ES-I3 (cell line): ENCODE results near the gene IGF2BP2.
"Not testable (repeated sequence)": the region's sequence is repeated elsewhere in the genome, so short reads cannot be mapped to it uniquely, and the experiment has no call there.

ENCODE experiments used
- H3K36me3 ChIP-seq: 2 replicates; pipeline ENCODE4 v1.6.1; 2013; ENCODE audit warnings: mild to moderate bottlenecking, low read length, control low read depth, moderate library complexity; ENCODE audit not compliant: insufficient read depth
- H3K4me1 ChIP-seq: 2 replicates; pipeline ENCODE4 v1.6.1; 2013; ENCODE audit warnings: mild to moderate bottlenecking, control low read depth, low read length; ENCODE audit not compliant: insufficient read depth
- H3K9ac ChIP-seq: 2 replicates; pipeline ENCODE4 v1.6.1; 2013; ENCODE audit warnings: low read depth, mild to moderate bottlenecking, low read length, moderate library complexity
- H3K9me3 ChIP-seq: 2 replicates; pipeline ENCODE4 v1.6.1; 2013; ENCODE audit warnings: mild to moderate bottlenecking, low read length, moderate library complexity; ENCODE audit not compliant: control insufficient read depth, insufficient read depth

The IGF2BP2 gene

GRCh38 chr3:185807445-185808068 is 17.3 kb downstream of the IGF2BP2 start:
- Histone ChIP-seq H3K9me3 (no peaks in the 10 kb centered on the region), H3K9ac (no peak overlapping the region), H3K36me3 (peaks cover 3% of the 10 kb centered on the region; the same call in 1 of the 2 replicates), H3K4me1 (peaks cover 39% of the 10 kb centered on the region)

- H3K9ac ChIP-seq, H3K9me3 ChIP-seq, H3K36me3 ChIP-seq: not testable (repeated sequence)
- peaks cover 34% of the 10 kb centered on the region for H3K4me1 ChIP-seq
Observed at GRCh38 chr3:185798831-185799110, 26.1 kb downstream of the IGF2BP2 start.

GRCh38 chr3:185797993-185798830 is 26.6 kb downstream of the IGF2BP2 start:
- Histone ChIP-seq H3K9ac (no peak overlapping the region), H3K36me3 (no peaks in the 10 kb centered on the region), H3K4me1 (peaks cover 38% of the 10 kb centered on the region), H3K9me3 (no peaks in the 10 kb centered on the region)

DNA sequence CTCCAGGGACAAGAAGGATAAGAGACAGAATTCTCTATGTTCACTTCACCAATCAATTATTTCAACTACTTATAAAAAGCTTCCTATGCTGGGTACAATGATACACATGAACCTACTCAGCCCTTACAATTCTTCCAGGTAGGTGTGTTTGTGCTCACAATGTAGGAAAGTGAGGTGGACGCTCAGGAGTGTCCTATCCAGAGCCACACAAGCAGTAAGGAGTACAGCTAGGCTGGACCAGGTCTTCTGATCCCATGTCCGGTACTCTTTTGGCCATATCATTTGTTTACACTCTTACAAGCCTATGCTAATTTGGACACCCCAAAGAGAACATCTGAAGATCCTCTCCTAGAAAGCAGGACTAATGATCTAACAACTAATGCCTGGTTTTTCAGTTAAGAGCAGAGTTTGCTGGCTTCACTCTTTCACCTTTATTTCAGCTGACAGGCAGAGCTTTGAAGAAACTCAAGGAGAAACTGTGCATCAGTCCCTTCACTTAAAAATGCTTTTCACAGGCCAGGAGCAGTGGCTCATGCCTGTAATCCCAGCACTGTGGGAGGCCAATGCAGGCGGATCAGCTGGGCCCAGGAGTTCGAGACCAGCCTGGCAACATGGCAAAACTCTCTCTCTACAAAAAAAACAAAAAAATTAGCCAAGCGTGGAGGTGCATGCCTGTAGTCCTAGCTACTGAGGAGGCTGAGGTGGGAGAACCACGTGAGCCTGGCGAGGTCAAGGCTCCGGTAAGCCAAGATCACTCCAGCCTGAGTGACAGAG is 27.5 kb downstream of the IGF2BP2 start:
- no peak overlapping the region for H3K9ac ChIP-seq
- no peaks in the 10 kb centered on the region for H3K36me3 ChIP-seq
- peaks cover 37% of the 10 kb centered on the region for H3K4me1 ChIP-seq
- H3K9me3 ChIP-seq, result no peaks in the 10 kb centered on the region

- peaks cover 38% of the 10 kb centered on the region for H3K4me1 ChIP-seq
- no peaks in the 10 kb centered on the region for H3K36me3 ChIP-seq
- H3K9me3 ChIP-seq, result no peaks in the 10 kb centered on the region
- H3K9ac ChIP-seq, result no peak overlapping the region
Observed at GRCh38 chr3:185796431-185797107, 28.3 kb downstream of the IGF2BP2 start.

- Histone ChIP-seq H3K4me1 (peaks cover 55% of the 10 kb centered on the region), H3K9me3 (no peaks in the 10 kb centered on the region), H3K9ac (no peak overlapping the region), H3K36me3 (no peaks in the 10 kb centered on the region)
Observed at GRCh38 chr3:185793381-185793780, 31.5 kb downstream of the IGF2BP2 start.

- no peaks in the 10 kb centered on the region for H3K9me3 ChIP-seq
- no peak overlapping the region for H3K9ac ChIP-seq
- peaks cover 55% of the 10 kb centered on the region for H3K4me1 ChIP-seq
- no peaks in the 10 kb centered on the region for H3K36me3 ChIP-seq
Observed at GRCh38 chr3:185792955-185793354, 31.9 kb downstream of the IGF2BP2 start.

DNA sequence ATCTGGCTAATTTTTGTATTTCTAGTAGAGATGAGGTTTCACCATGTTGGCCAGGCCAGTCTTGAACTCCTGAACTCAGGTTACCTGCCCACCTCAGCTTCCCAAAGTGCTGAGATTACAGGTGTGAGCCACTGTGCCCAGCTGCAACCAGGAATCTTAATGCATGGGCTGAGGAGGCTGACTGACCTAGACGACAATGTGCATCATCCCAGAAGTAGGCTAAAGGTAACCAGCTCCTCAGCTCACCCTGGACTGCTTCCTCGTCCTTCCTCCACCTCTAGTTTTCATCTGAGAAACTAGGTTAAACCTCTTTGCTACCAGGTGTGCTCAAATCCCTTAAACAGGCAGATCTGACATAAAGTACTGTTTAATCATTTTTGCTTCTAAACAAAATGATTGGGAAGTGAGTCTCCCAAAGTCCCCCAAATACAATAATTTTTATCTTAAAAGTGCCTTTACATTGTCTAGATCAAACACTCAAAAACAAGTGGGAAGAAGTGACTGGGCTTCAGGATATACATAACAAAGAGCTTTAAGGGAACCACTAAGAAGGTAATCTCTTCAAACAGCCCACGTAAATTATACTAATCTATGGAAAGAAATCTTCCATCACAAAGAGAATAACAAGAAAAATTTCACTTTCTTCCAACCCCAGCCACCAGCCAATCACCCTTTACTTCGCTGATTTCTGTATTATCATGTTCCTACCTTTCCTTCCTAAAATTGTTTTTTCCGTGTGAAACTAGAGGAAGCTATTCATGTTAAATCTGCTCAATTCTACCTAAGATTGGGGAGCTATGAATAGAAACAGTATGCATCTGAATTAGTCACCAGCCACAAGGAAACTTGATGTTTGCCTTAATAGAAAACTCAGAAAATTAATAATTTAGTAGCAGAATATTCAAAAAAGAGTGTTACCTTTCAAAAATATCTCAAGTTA is 34.7 kb downstream of the IGF2BP2 start:
- Histone ChIP-seq H3K36me3 (no peaks in the 10 kb centered on the region), H3K9me3 (no peaks in the 10 kb centered on the region), H3K4me1 (peaks cover 60% of the 10 kb centered on the region), H3K9ac (no peak overlapping the region)

GRCh38 chr3:185789134-185789533 is 35.7 kb downstream of the IGF2BP2 start:
- Histone ChIP-seq H3K4me1 (peaks cover 69% of the 10 kb centered on the region), H3K36me3 (0 out of 2 replicates have a peak, but pooled peaks cover 4% of the 10 kb centered on the region), H3K9me3 (no peaks in the 10 kb centered on the region), H3K9ac (no peak overlapping the region)

DNA sequence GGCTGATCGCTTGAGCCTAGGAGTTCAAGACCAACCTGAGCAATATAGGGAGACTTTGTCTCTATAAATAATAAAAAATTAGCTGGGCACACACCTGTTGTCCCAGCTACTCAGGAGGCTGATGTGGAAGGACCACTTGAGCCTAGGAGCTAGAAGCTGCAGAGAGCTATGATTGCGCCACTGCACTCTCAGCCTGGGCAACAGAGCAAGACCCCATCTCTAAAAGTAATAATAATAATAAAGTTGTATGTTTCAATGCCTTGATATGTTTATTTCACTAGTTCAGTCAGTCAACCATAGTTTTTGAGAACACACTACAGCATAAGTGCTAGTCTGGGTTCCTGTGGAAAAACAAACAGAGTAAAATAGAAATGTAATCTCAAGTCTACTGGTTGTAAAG is 36.5 kb downstream of the IGF2BP2 start:
- H3K36me3 ChIP-seq, result 0 out of 2 replicates have a peak, but pooled peaks cover 4% of the 10 kb centered on the region
- H3K4me1 ChIP-seq, result peaks cover 68% of the 10 kb centered on the region
- H3K9ac ChIP-seq, result no peak overlapping the region
- no peaks in the 10 kb centered on the region for H3K9me3 ChIP-seq

GRCh38 chr3:185786956-185787877 is 37.6 kb downstream of the IGF2BP2 start:
- H3K9ac ChIP-seq, result peak overlapping the region; percentile 40
- H3K4me1 ChIP-seq, result peaks cover 76% of the 10 kb centered on the region
- peaks cover 4% of the 10 kb centered on the region; the same call in 1 of the 2 replicates for H3K36me3 ChIP-seq
- no peaks in the 10 kb centered on the region for H3K9me3 ChIP-seq

- H3K36me3 ChIP-seq, H3K9me3 ChIP-seq: not testable (repeated sequence)
- peaks cover 78% of the 10 kb centered on the region for H3K4me1 ChIP-seq
- H3K9ac ChIP-seq, result peak overlapping the region; percentile 40
Observed at GRCh38 chr3:185786258-185786657, 38.6 kb downstream of the IGF2BP2 start.

- no peaks in the 10 kb centered on the region for H3K9me3 ChIP-seq
- peaks cover 79% of the 10 kb centered on the region for H3K4me1 ChIP-seq
- H3K36me3 ChIP-seq, result peaks cover 4% of the 10 kb centered on the region; the same call in 1 of the 2 replicates
- H3K9ac ChIP-seq, result no peak overlapping the region
Observed at GRCh38 chr3:185784317-185784716, 40.5 kb downstream of the IGF2BP2 start.
